Measurements from ENCODE around the gene HCK.

DNA sequence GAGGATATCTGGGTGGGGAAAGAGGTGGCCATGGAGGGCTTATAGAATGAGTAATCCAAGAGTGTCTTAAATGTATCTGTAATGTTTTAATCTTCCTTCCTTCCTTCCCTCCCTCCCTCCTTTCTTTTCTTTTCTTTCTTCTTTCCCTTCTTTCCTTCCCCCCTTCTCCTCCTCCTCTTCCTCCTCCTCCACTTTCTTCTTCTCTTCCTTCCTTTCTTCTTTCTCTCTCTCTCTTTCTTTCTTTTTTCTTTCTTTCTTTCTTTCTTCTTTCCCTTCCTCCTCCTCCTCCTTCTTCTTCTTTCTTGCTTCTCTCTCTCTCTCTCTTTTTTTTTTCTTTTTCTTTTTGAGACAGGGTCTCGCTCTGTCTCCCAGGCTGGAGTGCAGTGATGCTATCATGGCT is 7.1 kb downstream of the HCK start:
- TF ChIP-seq POLR2A (IDR thresholded peaks at IDR 0.05) = no peak
- TF ChIP-seq CTCF (IDR thresholded peaks at IDR 0.05) = no peak
- no peak for TF ChIP-seq POLR2AphosphoS5 (IDR thresholded peaks at IDR 0.05)
- no peak for TF ChIP-seq EP300 (IDR thresholded peaks at IDR 0.05)

All from sigmoid colon (tissue), 4 donors.